Endothelial cell of umbilical vein (primary cell): ENCODE measurements around the gene GLCE.

Experiments
- EZH2 ChIP-seq: IDR thresholded peaks from 2 replicates; pipeline ENCODE4 v1.6.1; 2012; ENCODE audit warnings: borderline replicate concordance, low read depth, mild to moderate bottlenecking, moderate library complexity, low read length, inconsistent platforms; ENCODE audit not compliant: severe bottlenecking
- MYC ChIP-seq: IDR thresholded peaks from one replicate; pipeline ENCODE4 v1.6.1; 2011; ENCODE audit warnings: mild to moderate bottlenecking, low read depth, low read length
- POLR2AphosphoS5 ChIP-seq: IDR thresholded peaks from 2 replicates; pipeline ENCODE4 v1.6.1; 2012; ENCODE audit warnings: low read depth, mild to moderate bottlenecking, control low read depth, low read length, moderate library complexity; ENCODE audit not compliant: insufficient read depth
- TF ChIP-seq, protein P1 (sequence below), 2 donors: IDR thresholded peaks; 1 replicate in 1 of 2; 2 replicates in 1 of 2; pipeline ENCODE4 v1.5.1; 2011; ENCODE audit warnings: low read length in 2 of 2, mild to moderate bottlenecking in 2 of 2, moderate library complexity in 2 of 2, control low read depth in 1 of 2, inconsistent platforms in 1 of 2, low read depth in 1 of 2; ENCODE audit not compliant: insufficient read depth in 1 of 2; ENCODE audit errors: extremely low read depth in 1 of 2
- TF ChIP-seq, protein P2 (sequence below): IDR thresholded peaks from 2 replicates; pipeline ENCODE4 v1.6.1; 2011; ENCODE audit not compliant: insufficient read depth, insufficient read length

DNA sequence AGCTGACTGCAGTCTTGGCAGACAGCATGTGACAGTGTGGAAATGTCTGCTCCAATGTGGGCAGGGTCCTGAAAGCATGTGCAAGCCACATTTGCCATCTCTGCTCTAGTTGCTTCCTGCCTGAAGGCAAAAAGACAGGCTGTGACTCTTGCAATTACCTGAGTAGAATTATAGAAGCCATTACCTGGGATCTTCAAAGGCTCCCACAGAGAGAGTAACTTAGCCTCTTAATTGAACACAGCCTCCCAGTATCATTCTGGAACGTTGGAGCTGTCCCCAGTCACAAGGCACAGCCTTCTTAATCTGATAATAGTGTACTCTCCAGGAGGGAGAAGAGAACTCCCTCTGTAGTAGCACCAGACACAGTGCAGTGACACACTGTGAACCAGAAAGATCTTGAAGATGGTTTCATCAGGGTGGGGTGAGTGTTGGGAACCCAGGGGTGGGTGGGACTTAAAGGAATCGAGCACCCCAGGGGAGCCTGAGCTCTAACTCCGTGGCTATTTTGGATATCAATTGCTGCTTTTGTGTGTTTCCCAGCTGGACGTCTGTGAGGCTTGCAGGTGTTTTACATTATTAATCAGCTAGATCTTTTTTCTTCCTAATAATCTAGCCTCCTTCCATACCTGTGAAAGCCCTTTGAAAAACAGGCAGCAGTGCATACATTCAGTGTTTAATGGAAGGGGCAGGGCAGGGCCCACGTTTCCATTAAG is 40.6 kb upstream of the GLCE start:
- TF ChIP-seq, protein P1, sequence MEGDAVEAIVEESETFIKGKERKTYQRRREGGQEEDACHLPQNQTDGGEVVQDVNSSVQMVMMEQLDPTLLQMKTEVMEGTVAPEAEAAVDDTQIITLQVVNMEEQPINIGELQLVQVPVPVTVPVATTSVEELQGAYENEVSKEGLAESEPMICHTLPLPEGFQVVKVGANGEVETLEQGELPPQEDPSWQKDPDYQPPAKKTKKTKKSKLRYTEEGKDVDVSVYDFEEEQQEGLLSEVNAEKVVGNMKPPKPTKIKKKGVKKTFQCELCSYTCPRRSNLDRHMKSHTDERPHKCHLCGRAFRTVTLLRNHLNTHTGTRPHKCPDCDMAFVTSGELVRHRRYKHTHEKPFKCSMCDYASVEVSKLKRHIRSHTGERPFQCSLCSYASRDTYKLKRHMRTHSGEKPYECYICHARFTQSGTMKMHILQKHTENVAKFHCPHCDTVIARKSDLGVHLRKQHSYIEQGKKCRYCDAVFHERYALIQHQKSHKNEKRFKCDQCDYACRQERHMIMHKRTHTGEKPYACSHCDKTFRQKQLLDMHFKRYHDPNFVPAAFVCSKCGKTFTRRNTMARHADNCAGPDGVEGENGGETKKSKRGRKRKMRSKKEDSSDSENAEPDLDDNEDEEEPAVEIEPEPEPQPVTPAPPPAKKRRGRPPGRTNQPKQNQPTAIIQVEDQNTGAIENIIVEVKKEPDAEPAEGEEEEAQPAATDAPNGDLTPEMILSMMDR (IDR thresholded peaks at IDR 0.05; ENCODE audit: extremely low read depth in 1 of 2, insufficient read depth in 1 of 2, low read depth in 1 of 2, low read length in 2 of 2), result no peak
- no peak for TF ChIP-seq EZH2
- TF ChIP-seq POLR2AphosphoS5, result no peak
- TF ChIP-seq MYC, result no peak
- TF ChIP-seq, protein P2, sequence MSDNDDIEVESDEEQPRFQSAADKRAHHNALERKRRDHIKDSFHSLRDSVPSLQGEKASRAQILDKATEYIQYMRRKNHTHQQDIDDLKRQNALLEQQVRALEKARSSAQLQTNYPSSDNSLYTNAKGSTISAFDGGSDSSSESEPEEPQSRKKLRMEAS, result no peak
